ENCODE measurements around the gene TMX3. TPM values are rescaled to one million over a fixed set of nuclear protein-coding genes. Genes with fewer than 3 reads are reported as not detected.

TMX3 gene
- polyA plus RNA-seq: 10 to 100 TPM in 1 of 2 donors, 1 to 10 TPM in 1; 9.5 to 10.2 TPM

GRCh38 chr18:68714712-68715496 is at the start of gene TMX3:
TSS of gene TMX3 (minus strand) at chr18:68715108. CDS start at chr18:68714981, 127 bp downstream.
- H3K4me1 ChIP-seq (ENCODE audit: control insufficient read depth in 2 of 2, insufficient read depth in 2 of 2, low read length in 1 of 2): no peaks in the 10 kb centered on the region
- H3K36me3 ChIP-seq (ENCODE audit: control insufficient read depth in 2 of 2, insufficient read depth in 2 of 2, low read length in 1 of 2): peaks cover 0 to 7% of the 10 kb centered on the region in 2 donors
- 0% methylated on average over 69 to 70 of the region's 70 CpGs for WGBS, 2 donors
- H3K27ac ChIP-seq (ENCODE audit: low read depth in 2 of 2, low read length in 1 of 2): peak within 1 kb of the TSS; percentile 73 to 83
- no peaks in the 10 kb centered on the region for H3K27me3 ChIP-seq (ENCODE audit: control insufficient read depth in 1 of 2, insufficient read depth in 2 of 2, low read length in 2 of 2)
- peak within 1 kb of the TSS; percentile 87 to 94 for H3K4me3 ChIP-seq (ENCODE audit: low read depth in 1 of 2, low read length in 2 of 2)
- H3K9me3 ChIP-seq (ENCODE audit: control insufficient read depth in 2 of 2, insufficient read depth in 1 of 2, low read depth in 1 of 2, low read length in 1 of 2): no peaks in the 10 kb centered on the region

- 78 to 87% methylated on average over 2 of the region's 2 CpGs for WGBS, 2 donors
- Histone ChIP-seq H3K4me3 (ENCODE audit: low read depth in 1 of 2, low read length in 2 of 2) (no peak overlapping the region), H3K9me3 (ENCODE audit: control insufficient read depth in 2 of 2, insufficient read depth in 1 of 2, low read depth in 1 of 2, low read length in 1 of 2) (no peaks in the 10 kb centered on the region), H3K27me3 (ENCODE audit: control insufficient read depth in 1 of 2, insufficient read depth in 2 of 2, low read length in 2 of 2) (no peaks in the 10 kb centered on the region), H3K36me3 (ENCODE audit: control insufficient read depth in 2 of 2, insufficient read depth in 2 of 2, low read length in 1 of 2) (no peaks in the 10 kb centered on the region), H3K4me1 (ENCODE audit: control insufficient read depth in 2 of 2, insufficient read depth in 2 of 2, low read length in 1 of 2) (no peaks in the 10 kb centered on the region), H3K27ac (ENCODE audit: low read depth in 2 of 2, low read length in 1 of 2) (no peak overlapping the region)
Observed at GRCh38 chr18:68764016-68764415, 49.1 kb upstream of the TMX3 start.

- no peaks in the 10 kb centered on the region for H3K9me3 ChIP-seq (ENCODE audit: control insufficient read depth in 2 of 2, insufficient read depth in 1 of 2, low read depth in 1 of 2, low read length in 1 of 2)
- no peaks in the 10 kb centered on the region for H3K4me1 ChIP-seq (ENCODE audit: control insufficient read depth in 2 of 2, insufficient read depth in 2 of 2, low read length in 1 of 2)
- no peak overlapping the region for H3K4me3 ChIP-seq (ENCODE audit: low read depth in 1 of 2, low read length in 2 of 2)
- 78 to 81% methylated on average over 2 of the region's 2 CpGs for WGBS, 2 donors
- H3K27me3 ChIP-seq (ENCODE audit: control insufficient read depth in 1 of 2, insufficient read depth in 2 of 2, low read length in 2 of 2): no peaks in the 10 kb centered on the region
- H3K36me3 ChIP-seq (ENCODE audit: control insufficient read depth in 2 of 2, insufficient read depth in 2 of 2, low read length in 1 of 2): no peaks in the 10 kb centered on the region
- H3K27ac ChIP-seq (ENCODE audit: low read depth in 2 of 2, low read length in 1 of 2): no peak overlapping the region
Observed at GRCh38 chr18:68763083-68763482, 48.2 kb upstream of the TMX3 start.

- no peaks in the 10 kb centered on the region for H3K4me1 ChIP-seq (ENCODE audit: control insufficient read depth in 2 of 2, insufficient read depth in 2 of 2, low read length in 1 of 2)
- no peaks in the 10 kb centered on the region for H3K27me3 ChIP-seq (ENCODE audit: control insufficient read depth in 1 of 2, insufficient read depth in 2 of 2, low read length in 2 of 2)
- no peaks in the 10 kb centered on the region for H3K36me3 ChIP-seq (ENCODE audit: control insufficient read depth in 2 of 2, insufficient read depth in 2 of 2, low read length in 1 of 2)
- no peak overlapping the region for H3K4me3 ChIP-seq (ENCODE audit: low read depth in 1 of 2, low read length in 2 of 2)
- H3K27ac ChIP-seq (ENCODE audit: low read depth in 2 of 2, low read length in 1 of 2): no peak overlapping the region
- WGBS, 2 donors: 86 to 88% methylated on average over 2 of the region's 2 CpGs
- H3K9me3 ChIP-seq (ENCODE audit: control insufficient read depth in 2 of 2, insufficient read depth in 1 of 2, low read depth in 1 of 2, low read length in 1 of 2): no peaks in the 10 kb centered on the region
Observed at GRCh38 chr18:68759308-68759707, 44.4 kb upstream of the TMX3 start.

GRCh38 chr18:68757126-68757525 is 42.2 kb upstream of the TMX3 start:
- Histone ChIP-seq H3K27me3 (ENCODE audit: control insufficient read depth in 1 of 2, insufficient read depth in 2 of 2, low read length in 2 of 2) (no peaks in the 10 kb centered on the region), H3K36me3 (ENCODE audit: control insufficient read depth in 2 of 2, insufficient read depth in 2 of 2, low read length in 1 of 2) (no peaks in the 10 kb centered on the region), H3K4me1 (ENCODE audit: control insufficient read depth in 2 of 2, insufficient read depth in 2 of 2, low read length in 1 of 2) (no peaks in the 10 kb centered on the region), H3K27ac (ENCODE audit: low read depth in 2 of 2, low read length in 1 of 2) (no peak overlapping the region), H3K4me3 (ENCODE audit: low read depth in 1 of 2, low read length in 2 of 2) (no peak overlapping the region), H3K9me3 (ENCODE audit: control insufficient read depth in 2 of 2, insufficient read depth in 1 of 2, low read depth in 1 of 2, low read length in 1 of 2) (no peaks in the 10 kb centered on the region)
- WGBS, 2 donors: 79 to 81% methylated on average over 1 of the region's 1 CpG

GRCh38 chr18:68742206-68742605 is 27.3 kb upstream of the TMX3 start:
- Histone ChIP-seq H3K4me3 (ENCODE audit: low read depth in 1 of 2, low read length in 2 of 2) (no peak overlapping the region), H3K4me1 (ENCODE audit: control insufficient read depth in 2 of 2, insufficient read depth in 2 of 2, low read length in 1 of 2) (no peaks in the 10 kb centered on the region), H3K27ac (ENCODE audit: low read depth in 2 of 2, low read length in 1 of 2) (no peak overlapping the region), H3K27me3 (ENCODE audit: control insufficient read depth in 1 of 2, insufficient read depth in 2 of 2, low read length in 2 of 2) (no peaks in the 10 kb centered on the region), H3K36me3 (ENCODE audit: control insufficient read depth in 2 of 2, insufficient read depth in 2 of 2, low read length in 1 of 2) (no peaks in the 10 kb centered on the region), H3K9me3 (ENCODE audit: control insufficient read depth in 2 of 2, insufficient read depth in 1 of 2, low read depth in 1 of 2, low read length in 1 of 2) (no peaks in the 10 kb centered on the region)
- WGBS, 2 donors: 77 to 89% methylated on average over 1 of the region's 1 CpG

DNA sequence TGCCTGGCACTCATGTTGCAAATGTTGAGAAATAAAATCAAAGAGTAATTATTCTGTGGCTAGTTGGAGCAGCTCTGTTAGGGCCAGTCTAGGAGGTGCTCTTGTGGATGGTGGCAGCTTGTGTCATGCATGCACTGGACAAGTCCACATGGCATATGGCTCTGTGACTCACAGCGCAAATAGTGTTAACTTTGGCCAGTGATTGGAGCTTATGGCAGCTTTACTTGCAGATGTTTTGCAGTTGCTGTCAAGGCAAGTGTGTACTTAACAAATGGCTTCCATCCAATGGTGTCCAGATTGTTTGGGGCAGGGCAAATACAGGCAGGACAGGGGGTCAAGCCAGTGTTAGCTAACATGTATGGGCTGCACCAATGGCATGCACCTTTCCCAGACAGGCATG is 26.1 kb upstream of the TMX3 start:
- 91 to 96% methylated on average over 1 of the region's 1 CpG for WGBS, 2 donors
- Histone ChIP-seq H3K4me1 (ENCODE audit: control insufficient read depth in 2 of 2, insufficient read depth in 2 of 2, low read length in 1 of 2) (no peaks in the 10 kb centered on the region), H3K9me3 (ENCODE audit: control insufficient read depth in 2 of 2, insufficient read depth in 1 of 2, low read depth in 1 of 2, low read length in 1 of 2) (no peaks in the 10 kb centered on the region), H3K27ac (ENCODE audit: low read depth in 2 of 2, low read length in 1 of 2) (no peak overlapping the region), H3K4me3 (ENCODE audit: low read depth in 1 of 2, low read length in 2 of 2) (no peak overlapping the region), H3K27me3 (ENCODE audit: control insufficient read depth in 1 of 2, insufficient read depth in 2 of 2, low read length in 2 of 2) (no peaks in the 10 kb centered on the region), H3K36me3 (ENCODE audit: control insufficient read depth in 2 of 2, insufficient read depth in 2 of 2, low read length in 1 of 2) (no peaks in the 10 kb centered on the region)

- WGBS, 2 donors: 86 to 94% methylated on average over 1 of the region's 1 CpG
- H3K9me3 ChIP-seq (ENCODE audit: control insufficient read depth in 2 of 2, insufficient read depth in 1 of 2, low read depth in 1 of 2, low read length in 1 of 2): no peaks in the 10 kb centered on the region
Observed at GRCh38 chr18:68739462-68739861, 24.6 kb upstream of the TMX3 start.

DNA sequence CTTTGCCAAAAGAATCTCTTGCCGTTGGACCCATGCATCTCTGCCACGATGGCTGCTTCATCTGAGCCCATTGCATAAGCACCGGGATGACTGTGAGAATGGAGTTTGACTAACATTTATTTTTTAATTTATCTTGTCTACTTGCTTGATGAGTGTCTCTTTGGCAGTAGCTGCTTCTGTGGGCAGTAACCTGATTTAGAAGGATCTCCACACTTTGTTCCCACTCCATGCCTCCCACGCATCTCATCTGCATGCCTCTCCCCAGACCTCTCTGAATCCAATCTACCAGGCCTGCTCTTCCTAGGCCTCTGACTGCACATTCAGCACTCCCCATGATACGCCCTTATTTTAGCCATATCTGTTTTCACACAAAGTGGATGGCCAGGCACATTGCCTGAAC is 23.7 kb upstream of the TMX3 start:
- H3K36me3 ChIP-seq (ENCODE audit: control insufficient read depth in 2 of 2, insufficient read depth in 2 of 2, low read length in 1 of 2): no peaks in the 10 kb centered on the region
- WGBS, 2 donors: 91 to 94% methylated on average over 5 of the region's 5 CpGs
- H3K9me3 ChIP-seq (ENCODE audit: control insufficient read depth in 2 of 2, insufficient read depth in 1 of 2, low read depth in 1 of 2, low read length in 1 of 2): no peaks in the 10 kb centered on the region
- H3K4me3 ChIP-seq (ENCODE audit: low read depth in 1 of 2, low read length in 2 of 2): no peak overlapping the region
- H3K4me1 ChIP-seq (ENCODE audit: control insufficient read depth in 2 of 2, insufficient read depth in 2 of 2, low read length in 1 of 2): no peaks in the 10 kb centered on the region
- H3K27ac ChIP-seq (ENCODE audit: low read depth in 2 of 2, low read length in 1 of 2): no peak overlapping the region
- no peaks in the 10 kb centered on the region for H3K27me3 ChIP-seq (ENCODE audit: control insufficient read depth in 1 of 2, insufficient read depth in 2 of 2, low read length in 2 of 2)

More at GRCh38 chr18:68739462-68739861, 24.6 kb upstream of the TMX3 start:
- Histone ChIP-seq H3K36me3 (ENCODE audit: control insufficient read depth in 2 of 2, insufficient read depth in 2 of 2, low read length in 1 of 2) (no peaks in the 10 kb centered on the region), H3K4me3 (ENCODE audit: low read depth in 1 of 2, low read length in 2 of 2) (no peak overlapping the region), H3K4me1 (ENCODE audit: control insufficient read depth in 2 of 2, insufficient read depth in 2 of 2, low read length in 1 of 2) (no peaks in the 10 kb centered on the region), H3K27me3 (ENCODE audit: control insufficient read depth in 1 of 2, insufficient read depth in 2 of 2, low read length in 2 of 2) (no peaks in the 10 kb centered on the region), H3K27ac (ENCODE audit: low read depth in 2 of 2, low read length in 1 of 2) (no peak overlapping the region)
